Large intestine (tissue), 3 donors: Measurements from ENCODE around the gene ARPIN. TPM values are rescaled to one million over a fixed set of nuclear protein-coding genes. Genes with fewer than 3 reads are reported as not detected.

Experiments used
- DNase-seq, 2 donors: peaks; one replicate each; pipeline versions ENCODE4 v3.0.0 to v3.0.0-alpha.2; 2013
- H3K27ac ChIP-seq: one replicate; pipeline ENCODE4 v1.5.1; 2013; ENCODE audit warnings: low read length
- H3K27me3 ChIP-seq: 2 replicates; pipeline ENCODE4 v1.6.1; 2013; ENCODE audit warnings: low read length; ENCODE audit not compliant: control insufficient read depth, insufficient read depth
- H3K36me3 ChIP-seq: 2 replicates; pipeline ENCODE4 v1.6.1; 2013; ENCODE audit warnings: low read length; ENCODE audit not compliant: control insufficient read depth, insufficient read depth
- H3K4me1 ChIP-seq: one replicate; pipeline ENCODE4 v1.6.1; 2013; ENCODE audit warnings: low read length; ENCODE audit not compliant: control insufficient read depth, insufficient read depth
- H3K4me3 ChIP-seq: one replicate; pipeline ENCODE4 v1.5.1; 2013; ENCODE audit warnings: low read length
- H3K9me3 ChIP-seq: one replicate; pipeline ENCODE4 v1.6.1; 2013; ENCODE audit warnings: mild to moderate bottlenecking, low read depth, low read length, moderate library complexity; ENCODE audit not compliant: control insufficient read depth
- WGBS: methylation state at CpG from one replicate; pipeline ENCODE4 v1.1.5; 2013; ENCODE audit warnings: low lambda C conversion rate; ENCODE audit not compliant: insufficient coverage; 5-methylcytosine and 5-hydroxymethylcytosine counted together
- polyA plus RNA-seq: library from polyadenylated mRNA; unstranded; fragments of 120-200 nt; gene quantifications from one replicate; pipeline ENCODE4 v1.2.1, GENCODE V29; 2013

Gene ARPIN
- polyA plus RNA-seq, 1 donor: 31.3 TPM

GRCh38 chr15:89910891-89911626 is 1.7 kb downstream of the ARPIN start:
- H3K27me3 ChIP-seq: no peaks in the 10 kb centered on the region
- H3K36me3 ChIP-seq: peaks cover 37% of the 10 kb centered on the region
- peak in 1 of 2 donors; percentile 39 for DNase-seq
- H3K4me3 ChIP-seq: no peak overlapping the region
- H3K4me1 ChIP-seq: peaks cover 28% of the 10 kb centered on the region
- no peaks in the 10 kb centered on the region for H3K9me3 ChIP-seq
- WGBS: no CpG with 5 or more reads among the region's 6 CpGs
- no peak overlapping the region for H3K27ac ChIP-seq

DNA sequence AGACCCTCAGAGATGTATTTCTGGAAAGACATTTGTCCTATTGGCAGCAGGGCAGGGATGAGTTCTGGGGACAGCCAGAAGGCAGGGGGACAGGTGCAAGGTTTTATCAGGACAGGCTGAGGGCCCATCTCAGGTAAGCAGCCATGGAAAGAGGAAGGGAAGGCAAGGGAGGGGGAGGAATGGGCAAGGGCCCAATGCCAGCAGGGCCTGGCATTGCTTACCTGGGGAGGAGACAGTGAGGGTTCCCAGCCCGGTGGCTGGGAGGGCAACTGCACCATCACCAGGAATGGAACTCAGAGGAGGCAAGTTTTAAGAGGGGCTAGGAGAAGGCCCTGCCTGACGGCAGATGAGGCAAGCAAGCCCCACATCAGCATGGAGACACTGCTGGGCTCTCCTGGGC is 3.1 kb downstream of the ARPIN start:
- H3K9me3 ChIP-seq: no peaks in the 10 kb centered on the region
- H3K4me1 ChIP-seq: peaks cover 25% of the 10 kb centered on the region
- H3K27ac ChIP-seq: no peak overlapping the region
- WGBS: no CpG with 5 or more reads among the region's 2 CpGs
- H3K36me3 ChIP-seq: peaks cover 49% of the 10 kb centered on the region
- no peaks in the 10 kb centered on the region for H3K27me3 ChIP-seq
- no peak for DNase-seq
- H3K4me3 ChIP-seq: no peak overlapping the region

DNA sequence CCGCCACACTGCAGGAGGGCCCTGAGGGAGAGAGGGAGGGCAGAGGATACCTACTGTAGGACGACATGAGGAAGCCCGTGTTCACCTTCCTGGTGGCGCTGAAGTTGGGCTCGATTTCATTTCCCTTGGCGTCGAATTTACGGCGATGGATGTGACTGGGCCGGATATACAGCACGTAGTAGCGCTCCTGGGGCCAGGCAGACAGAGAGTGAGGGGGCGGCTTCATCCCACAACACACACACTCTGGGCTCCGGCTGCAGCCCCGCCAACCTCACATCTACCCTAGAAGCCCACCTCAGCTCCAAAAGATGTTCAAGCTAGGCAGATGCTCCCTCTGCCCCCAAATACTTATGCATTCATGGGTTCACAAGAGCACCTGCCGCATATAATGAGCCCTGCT is 4.5 kb downstream of the ARPIN start:
- no peak for DNase-seq
- Histone ChIP-seq H3K27me3 (no peaks in the 10 kb centered on the region), H3K36me3 (peaks cover 63% of the 10 kb centered on the region), H3K9me3 (no peaks in the 10 kb centered on the region), H3K4me3 (no peak overlapping the region), H3K4me1 (peaks cover 14% of the 10 kb centered on the region), H3K27ac (no peak overlapping the region)
- WGBS: no CpG with 5 or more reads among the region's 16 CpGs

DNA sequence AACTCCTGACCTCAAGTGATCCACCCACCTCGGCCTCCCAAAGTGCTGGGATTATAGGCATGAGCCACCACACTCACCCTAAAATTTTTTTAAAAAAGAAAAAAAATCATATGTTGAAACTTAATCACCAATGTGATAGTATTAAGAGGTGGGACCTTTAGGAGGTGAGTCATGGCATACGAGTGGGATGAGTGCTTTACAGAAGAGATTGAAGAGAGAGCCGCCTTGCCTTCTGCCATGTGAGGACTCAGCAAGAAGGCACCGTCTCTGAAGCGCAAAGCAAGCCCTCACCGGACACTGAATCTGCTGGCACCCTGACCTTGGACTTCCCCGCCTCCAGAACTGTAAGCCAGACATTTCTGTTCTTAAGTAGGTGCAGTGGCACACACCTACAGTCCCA is 5.5 kb downstream of the ARPIN start:
- Histone ChIP-seq H3K27ac (no peak overlapping the region), H3K36me3 (peaks cover 70% of the 10 kb centered on the region), H3K4me3 (no peak overlapping the region), H3K4me1 (peaks cover 9% of the 10 kb centered on the region), H3K27me3 (no peaks in the 10 kb centered on the region), H3K9me3 (no peaks in the 10 kb centered on the region)
- no CpG with 5 or more reads among the region's 7 CpGs for WGBS
- no peak for DNase-seq

- H3K36me3 ChIP-seq: peaks cover 81% of the 10 kb centered on the region
Observed at GRCh38 chr15:89905846-89906378, 6.8 kb downstream of the ARPIN start.

GRCh38 chr15:89904519-89904918 is 8.2 kb downstream of the ARPIN start:
- no peak for DNase-seq
- no peaks in the 10 kb centered on the region for H3K27me3 ChIP-seq
- H3K9me3 ChIP-seq: no peaks in the 10 kb centered on the region
- H3K27ac ChIP-seq: no peak overlapping the region
- peaks cover 6% of the 10 kb centered on the region for H3K4me1 ChIP-seq
- no peak overlapping the region for H3K4me3 ChIP-seq
- peaks cover 83% of the 10 kb centered on the region for H3K36me3 ChIP-seq
- WGBS: no CpG with 5 or more reads among the region's 5 CpGs

More at GRCh38 chr15:89905846-89906378, 6.8 kb downstream of the ARPIN start:
- no peaks in the 10 kb centered on the region for H3K9me3 ChIP-seq
- no CpG with 5 or more reads among the region's 5 CpGs for WGBS
- H3K27ac ChIP-seq: no peak overlapping the region
- peaks cover 2% of the 10 kb centered on the region for H3K4me1 ChIP-seq
- no peaks in the 10 kb centered on the region for H3K27me3 ChIP-seq
- H3K4me3 ChIP-seq: no peak overlapping the region
- no peak for DNase-seq

DNA sequence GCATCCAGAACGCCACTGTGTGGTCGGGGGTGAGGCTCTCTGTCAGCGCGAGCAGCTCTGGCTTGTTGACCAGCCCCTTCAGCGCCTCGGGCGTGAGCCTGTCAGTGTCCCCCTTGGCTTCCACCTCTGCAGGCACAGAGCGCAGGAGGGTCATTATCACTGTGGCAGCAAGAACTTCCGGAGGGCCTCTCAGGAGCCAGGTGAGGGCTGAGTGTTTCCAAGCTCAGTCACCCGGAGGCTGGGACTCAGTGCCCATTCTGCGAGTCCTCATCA is 9.0 kb downstream of the ARPIN start:
- H3K4me1 ChIP-seq: peaks cover 13% of the 10 kb centered on the region
- peaks cover 77% of the 10 kb centered on the region for H3K36me3 ChIP-seq
- H3K4me3 ChIP-seq: no peak overlapping the region
- no CpG with 5 or more reads among the region's 11 CpGs for WGBS
- H3K27ac ChIP-seq: no peak overlapping the region
- no peaks in the 10 kb centered on the region for H3K9me3 ChIP-seq
- H3K27me3 ChIP-seq: no peaks in the 10 kb centered on the region
- no peak for DNase-seq

- WGBS: no CpG with 5 or more reads among the region's 15 CpGs
- no peak for DNase-seq
- H3K36me3 ChIP-seq: peaks cover 72% of the 10 kb centered on the region
- peaks cover 17% of the 10 kb centered on the region for H3K4me1 ChIP-seq
- no peak overlapping the region for H3K4me3 ChIP-seq
- no peak overlapping the region for H3K27ac ChIP-seq
- no peaks in the 10 kb centered on the region for H3K9me3 ChIP-seq
- no peaks in the 10 kb centered on the region for H3K27me3 ChIP-seq
Observed at GRCh38 chr15:89903015-89903857, 9.5 kb downstream of the ARPIN start.

DNA sequence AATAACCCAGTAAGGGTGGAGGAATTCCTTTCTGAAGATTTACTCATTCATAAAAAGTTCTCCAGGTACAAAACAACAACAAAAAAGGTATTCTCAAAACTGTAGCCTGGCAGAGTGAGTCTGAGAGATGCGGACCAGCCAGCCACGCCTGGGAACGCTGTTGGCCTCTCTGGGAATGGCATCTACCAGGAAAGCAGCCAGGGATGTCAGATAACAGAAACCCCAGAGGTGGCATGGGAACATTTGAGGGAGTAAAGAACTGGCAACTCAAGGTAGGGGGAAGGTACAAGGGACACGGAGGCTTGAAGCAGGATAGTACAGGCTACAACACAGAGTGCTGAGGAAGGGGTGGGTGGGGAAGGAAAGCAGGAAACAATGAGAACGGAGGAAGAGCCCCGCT is 11.9 kb downstream of the ARPIN start:
- Histone ChIP-seq H3K36me3 (peaks cover 52% of the 10 kb centered on the region), H3K27me3 (no peaks in the 10 kb centered on the region), H3K27ac (no peak overlapping the region), H3K4me3 (no peak overlapping the region), H3K9me3 (no peaks in the 10 kb centered on the region), H3K4me1 (peaks cover 17% of the 10 kb centered on the region)
- 100% methylated on average over 1 of the region's 6 CpGs for WGBS
- DNase-seq: no peak

- Histone ChIP-seq H3K4me1 (peaks cover 17% of the 10 kb centered on the region), H3K27ac (no peak overlapping the region), H3K9me3 (no peaks in the 10 kb centered on the region), H3K4me3 (no peak overlapping the region), H3K36me3 (peaks cover 45% of the 10 kb centered on the region), H3K27me3 (no peaks in the 10 kb centered on the region)
- WGBS: no CpG with 5 or more reads among the region's 3 CpGs
- DNase-seq: no peak
Observed at GRCh38 chr15:89899951-89900567, 12.7 kb downstream of the ARPIN start.
